SKM-1 (cell line): ENCODE measurements around the gene GPR137B.
"Not testable (repeated sequence)": the region's sequence is repeated elsewhere in the genome, so short reads cannot be mapped to it uniquely, and the experiment has no call there.

Source experiments
- DNase-seq: peaks from one replicate; lab custom pipeline; 2025; ENCODE audit not compliant: unreplicated experiment; lab: John Stamatoyannopoulos, UW

GPR137B gene

GRCh38 chr1:236159704-236160539 is 17.6 kb downstream of the GPR137B start:
- DNase-seq = no peak

DNA sequence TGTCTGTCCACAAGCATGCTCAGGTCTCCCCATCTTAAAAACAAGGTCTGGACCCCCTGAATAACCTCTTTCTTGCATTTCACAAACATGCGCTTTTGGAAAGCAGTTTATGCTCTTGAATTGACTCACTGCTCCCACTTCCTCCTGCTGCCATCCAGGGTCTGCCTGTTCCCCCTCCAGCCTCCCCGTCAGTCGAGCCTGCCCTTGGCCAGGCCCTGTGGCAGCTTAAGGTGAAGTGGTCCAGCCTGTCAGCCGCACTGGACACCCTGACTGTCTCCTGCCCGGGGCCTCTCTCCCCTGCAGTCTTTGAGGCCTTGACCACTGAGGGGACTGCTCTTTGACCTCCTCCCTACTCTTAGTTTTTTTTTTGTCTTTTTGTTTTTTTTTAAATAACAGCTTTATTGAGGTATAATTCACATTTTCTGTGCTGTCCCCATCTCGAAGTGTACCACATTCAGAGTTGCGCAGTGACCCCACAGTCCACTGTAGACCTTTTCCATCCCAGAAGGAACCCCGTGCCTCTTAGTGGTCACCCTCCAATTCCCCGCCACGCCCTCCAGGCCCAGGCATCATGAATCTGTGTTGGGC is 18.3 kb downstream of the GPR137B start:
- no peak for DNase-seq

DNA sequence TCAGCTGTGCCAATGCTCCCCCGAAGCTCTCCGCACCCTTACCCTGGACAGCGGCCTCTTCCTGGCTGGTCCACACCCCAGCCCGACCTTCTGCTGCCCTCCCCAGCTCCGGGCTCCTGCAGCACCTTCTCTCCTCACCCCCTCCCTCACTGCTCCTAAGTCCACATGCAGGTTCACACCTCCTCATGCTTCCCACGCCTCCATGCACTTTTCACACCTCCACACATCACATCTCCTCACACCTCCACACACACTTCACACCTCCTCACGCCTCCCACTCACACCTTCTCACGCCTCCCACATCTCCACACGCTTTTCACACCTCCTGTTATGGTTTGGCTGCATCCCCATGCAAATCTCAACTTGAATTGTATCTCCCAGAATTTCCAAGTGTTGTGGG is 18.9 kb downstream of the GPR137B start:
- no peak for DNase-seq

DNA sequence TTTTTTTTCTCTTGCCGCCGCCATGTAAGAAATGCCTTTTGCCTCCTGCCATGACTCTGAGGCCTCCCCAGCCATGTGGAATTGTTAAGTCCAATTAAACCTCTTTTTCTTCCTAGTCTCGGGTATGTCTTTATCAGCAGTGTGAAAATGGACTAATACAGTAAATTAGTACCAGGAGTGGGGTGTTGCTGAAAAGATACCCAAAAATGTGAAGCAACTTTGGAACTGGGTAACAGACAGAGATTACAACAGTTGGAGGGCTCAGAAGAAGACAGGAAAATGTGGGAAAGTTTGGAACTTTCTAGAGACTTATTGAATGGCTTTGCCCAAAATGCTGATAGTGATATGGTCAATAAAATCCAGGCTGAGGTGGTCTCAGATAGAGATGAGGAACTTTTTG is 19.4 kb downstream of the GPR137B start:
- not testable (repeated sequence) for DNase-seq

DNA sequence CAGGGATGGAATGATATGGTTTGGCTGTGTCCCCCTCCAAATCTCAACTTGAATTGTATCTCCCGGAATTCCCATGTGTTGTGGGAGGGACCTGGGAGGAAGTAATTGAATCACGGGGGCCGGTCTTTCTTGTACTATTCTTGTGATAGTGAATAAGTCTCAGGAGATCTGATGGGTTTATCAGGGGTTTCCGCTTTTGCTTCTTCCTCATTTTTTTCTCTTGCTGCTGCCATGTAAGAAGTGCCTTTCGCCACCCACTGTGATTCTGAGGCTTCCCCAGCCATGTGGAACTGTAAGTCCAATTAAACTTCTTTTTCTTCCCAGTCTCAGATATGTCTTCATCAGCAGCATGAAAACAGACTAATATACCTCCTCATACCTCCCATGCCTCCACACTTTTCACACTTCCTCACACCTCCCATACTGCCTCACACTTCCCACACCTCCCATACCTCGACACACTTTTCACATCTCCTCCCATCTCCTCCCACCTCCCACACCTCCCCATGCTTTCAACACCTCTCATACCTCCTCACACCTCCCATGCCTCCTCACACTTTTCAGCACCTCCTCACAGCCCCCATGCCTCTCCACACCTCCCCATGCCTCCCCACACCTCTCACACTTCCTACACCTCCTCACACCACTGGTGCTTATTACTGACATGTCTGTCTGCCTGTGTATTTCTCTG is 21.3 kb downstream of the GPR137B start:
- DNase-seq = no peak

- no peak for DNase-seq
These were observed 21.9 kb downstream of the GPR137B start for GRCh38 chr1:236164273-236164672.

DNA sequence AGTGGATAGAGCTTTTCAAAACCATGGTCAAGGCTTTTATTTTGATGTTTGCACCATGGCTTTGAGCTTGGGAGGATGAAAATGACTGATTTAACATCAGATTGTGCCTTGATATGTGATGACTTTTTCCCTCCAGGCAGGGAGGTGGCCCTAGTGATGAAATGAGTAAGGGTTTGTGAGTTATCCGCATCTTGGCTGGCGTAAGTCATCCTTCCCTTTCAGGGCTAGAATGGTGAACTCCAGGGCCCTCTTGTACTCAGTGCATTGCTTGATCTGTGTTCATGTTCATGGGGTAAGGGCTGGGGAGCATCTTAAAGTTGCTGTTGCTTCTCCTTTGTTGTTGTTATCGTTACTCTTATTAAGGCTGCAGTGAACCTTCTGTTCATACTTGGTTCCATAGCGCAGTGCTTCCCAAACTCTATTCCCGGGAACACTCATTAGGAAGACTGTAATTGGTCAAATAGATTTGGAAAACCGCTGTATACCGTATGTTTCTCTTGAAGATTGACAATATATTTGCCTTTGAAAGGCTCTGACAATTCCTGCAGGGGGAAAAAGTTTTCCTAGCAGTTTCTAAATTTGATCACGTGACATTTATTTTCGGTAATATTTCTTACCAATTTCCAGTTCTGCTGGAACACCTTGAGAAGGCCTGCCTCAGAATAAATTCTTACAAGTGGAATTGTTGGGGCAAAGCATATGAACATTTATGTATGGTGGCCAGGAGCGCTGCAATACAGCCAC is 23.1 kb downstream of the GPR137B start:
- DNase-seq = no peak

DNA sequence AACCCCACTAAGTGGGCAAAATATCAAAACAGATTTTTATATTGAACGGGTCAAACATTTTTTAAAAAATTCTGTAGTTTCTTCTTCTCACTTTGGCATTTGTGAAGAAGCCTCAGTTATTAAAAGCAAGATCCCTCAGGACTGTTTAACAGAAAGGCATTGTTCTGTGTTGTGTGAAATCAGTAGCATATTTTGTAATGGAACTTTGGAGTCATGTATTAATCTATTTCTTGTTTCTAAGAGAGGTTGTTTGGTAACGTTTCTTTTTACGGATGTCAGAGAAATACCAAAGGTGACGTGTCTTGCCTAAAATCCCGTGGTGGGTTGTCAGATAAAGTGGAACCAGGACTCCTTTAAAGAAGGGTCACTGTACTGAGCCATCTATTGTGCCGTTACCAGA is 23.7 kb downstream of the GPR137B start:
- no peak for DNase-seq

GRCh38 chr1:236167154-236167553 is 24.8 kb downstream of the GPR137B start:
- no peak for DNase-seq

GRCh38 chr1:236167578-236167977 is 25.2 kb downstream of the GPR137B start:
- no peak for DNase-seq

DNA sequence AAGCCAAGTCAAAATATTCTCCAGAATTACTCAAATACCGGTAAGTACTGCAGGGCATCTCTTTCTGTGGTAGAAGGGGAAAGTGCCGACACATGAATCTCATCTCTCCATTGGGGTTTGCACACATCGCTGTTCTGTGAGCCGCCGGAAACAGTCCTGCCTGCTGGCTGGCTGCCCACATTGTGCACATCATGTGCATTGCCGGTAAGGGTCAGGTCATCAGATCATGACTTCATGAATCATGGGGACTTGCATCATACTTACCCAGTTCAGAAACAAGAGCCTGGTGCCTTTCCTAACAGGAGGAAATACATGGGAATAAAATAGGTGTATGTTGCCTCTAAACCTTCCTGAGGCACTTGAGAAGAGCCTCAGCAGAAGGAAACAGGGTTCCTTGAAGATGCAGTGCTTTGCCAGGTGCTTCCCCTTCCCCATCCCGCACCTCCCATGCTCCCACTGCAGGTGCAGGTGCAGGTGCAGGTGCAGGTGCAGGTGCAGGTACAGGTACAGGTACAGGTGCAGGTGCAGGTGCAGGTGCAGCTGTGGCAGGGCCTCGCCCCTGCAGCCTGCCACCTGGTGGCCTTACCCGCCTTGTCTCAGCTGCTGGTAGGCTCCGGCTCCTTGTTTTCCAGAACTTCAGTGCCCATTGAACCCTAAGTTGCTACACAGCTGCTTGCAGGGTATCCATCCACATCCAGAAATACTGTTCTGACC is 26.5 kb downstream of the GPR137B start:
- DNase-seq = no peak

DNA sequence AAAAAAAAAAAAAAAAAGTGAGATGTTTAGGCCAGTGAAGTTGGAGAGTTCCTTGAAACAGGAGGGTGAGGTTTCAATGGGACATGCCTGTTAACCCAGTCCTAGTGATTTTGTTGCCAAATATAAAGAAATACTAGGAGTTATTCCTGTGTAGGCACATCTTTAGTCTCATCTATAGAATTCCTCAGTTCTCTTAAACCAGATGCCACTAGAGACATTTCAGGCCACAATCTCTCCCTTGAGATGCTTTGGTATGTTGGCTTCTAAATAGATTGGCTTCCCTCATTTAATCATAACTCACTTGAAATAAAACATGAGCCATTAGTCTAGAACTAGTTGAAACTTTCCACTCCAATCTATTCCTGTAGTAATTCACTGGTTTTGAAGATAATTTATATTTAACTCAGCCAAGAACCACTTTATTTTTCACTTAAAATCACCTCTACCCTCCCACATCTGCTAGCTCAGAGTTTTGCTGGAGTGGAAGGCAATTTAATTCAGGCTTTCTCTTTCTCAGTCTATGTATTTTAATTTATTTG is 29.8 kb downstream of the GPR137B start:
- no peak for DNase-seq

DNA sequence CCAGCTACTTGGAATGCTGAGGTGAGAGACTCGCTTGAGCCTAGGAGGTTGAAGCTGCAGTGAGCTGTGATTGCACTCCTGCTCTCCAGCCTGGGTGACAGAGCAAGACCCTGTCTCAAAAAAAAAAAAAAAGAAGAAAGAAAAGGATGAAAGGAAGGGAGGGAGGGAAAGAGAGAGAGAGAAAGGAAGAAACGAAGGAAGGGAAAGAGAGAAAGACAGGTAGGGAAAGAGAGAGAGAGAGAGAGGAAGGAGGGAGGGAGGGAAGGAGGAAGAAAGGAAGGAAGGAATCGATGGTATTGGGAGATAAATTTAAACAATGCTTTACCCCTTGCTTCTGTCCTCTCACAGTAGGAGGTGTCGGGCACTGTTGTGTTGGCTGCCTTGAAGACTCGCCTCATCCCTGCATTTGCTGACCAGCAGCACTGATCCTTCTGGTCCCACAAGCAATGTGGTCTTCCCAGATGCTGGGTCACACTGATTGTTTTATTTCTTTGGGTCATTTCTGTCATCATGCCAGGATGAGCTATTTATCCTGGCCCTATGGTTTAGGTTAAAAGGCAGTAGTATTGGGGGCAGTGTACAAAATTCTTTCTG is 30.9 kb downstream of the GPR137B start:
- no peak for DNase-seq

DNA sequence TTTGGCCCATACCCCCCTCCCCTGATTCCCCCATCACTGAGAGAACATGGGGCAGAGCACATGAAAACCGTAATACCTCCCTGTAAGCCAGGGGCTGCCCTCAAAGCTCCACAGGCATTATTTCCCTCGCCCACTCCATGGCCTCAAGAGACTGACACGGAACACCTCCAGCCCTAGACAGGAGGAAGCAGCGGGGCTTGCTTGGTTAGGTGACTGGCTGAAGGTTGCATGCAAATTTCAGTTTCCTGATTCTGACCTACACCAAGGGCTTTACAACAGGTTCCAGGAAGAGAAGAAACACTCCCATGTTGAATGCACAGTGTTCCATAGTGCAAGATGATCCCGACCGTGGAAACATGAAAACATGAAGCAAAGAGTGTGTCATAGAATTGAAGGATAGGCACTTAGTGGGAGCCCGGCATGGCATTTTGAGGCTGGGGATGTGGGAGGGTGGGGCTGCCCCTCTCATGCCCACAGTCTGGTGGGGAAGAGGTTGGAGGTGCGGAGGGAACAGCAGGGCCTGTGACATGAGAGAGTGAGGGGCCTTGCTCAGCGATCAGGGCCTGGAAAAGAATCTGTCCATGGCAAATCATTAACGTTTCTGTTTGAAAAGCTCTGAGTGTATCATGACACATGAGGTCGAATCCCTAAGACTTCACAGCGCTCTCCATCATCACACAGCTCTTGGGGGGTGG is 33.5 kb downstream of the GPR137B start:
- no peak for DNase-seq

DNA sequence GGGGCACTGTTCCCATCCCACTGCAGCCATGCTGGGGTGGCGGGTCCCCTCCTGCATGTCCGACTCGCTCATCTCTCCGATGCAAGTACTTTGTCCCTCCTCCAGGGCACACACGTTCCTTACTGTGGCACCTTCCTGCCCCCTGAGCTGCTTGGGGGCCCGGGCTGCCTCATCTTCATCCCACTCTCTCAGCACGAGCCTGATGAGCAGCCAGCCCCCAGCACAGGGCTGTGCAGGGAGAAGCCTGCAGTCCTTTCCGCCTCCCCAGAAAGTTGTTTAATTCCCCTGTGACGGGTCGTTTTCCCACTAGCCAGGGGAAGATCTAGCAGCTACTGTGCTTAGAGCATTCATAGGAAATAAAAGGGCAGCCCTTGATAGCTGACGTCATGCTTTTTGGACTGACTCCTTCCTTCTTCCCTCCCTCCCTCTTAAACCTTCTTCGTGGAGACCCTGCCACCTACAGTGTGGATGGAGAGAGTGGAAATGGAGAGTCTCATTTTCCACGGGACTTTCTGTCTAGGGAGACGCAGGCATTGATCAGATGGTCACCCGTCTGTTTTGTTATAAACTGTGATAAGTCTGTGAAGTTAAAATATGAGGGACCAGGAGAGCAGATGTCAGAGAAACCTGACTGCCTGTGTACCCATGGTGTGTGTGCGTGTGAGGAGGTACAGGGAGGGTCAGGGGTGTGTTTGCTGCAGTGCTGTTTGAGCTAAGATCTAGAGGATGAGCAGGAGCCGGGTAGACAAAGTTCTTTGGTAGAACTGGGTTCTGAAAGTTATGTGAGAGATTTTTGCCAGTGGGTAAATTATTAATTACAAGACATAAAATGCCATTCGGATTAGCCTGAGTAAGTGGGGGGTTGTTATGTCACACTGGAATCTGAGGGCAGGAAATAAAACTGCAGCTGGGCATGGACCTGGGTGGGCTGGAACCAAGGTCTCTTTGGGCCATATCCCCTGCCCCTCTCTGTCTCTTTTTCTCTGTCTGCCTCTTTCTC is 34.3 kb downstream of the GPR137B start:
- DNase-seq = no peak

DNA sequence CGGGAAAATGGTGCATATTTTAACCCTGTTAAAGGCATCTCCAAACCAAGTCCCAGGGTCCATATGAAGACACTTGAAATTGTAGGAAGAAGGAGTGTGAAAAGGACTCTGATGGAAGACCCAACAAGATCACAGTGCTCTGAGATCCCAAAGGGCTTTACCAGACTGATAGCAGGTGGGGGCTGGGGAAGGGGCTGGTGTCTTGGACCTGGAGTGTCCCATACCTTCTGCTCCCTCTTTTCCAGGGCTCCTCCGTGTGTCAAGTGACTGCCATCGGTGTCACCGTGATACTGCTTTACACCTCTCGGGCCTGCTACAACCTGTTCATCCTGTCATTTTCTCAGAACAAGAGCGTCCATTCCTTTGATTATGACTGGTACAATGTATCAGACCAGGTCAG is 37.3 kb downstream of the GPR137B start:
- DNase-seq = no peak

GRCh38 chr1:236181059-236181458 is 38.7 kb downstream of the GPR137B start:
- no peak for DNase-seq

- peak; percentile 77 for DNase-seq
These were observed 43.3 kb downstream of the GPR137B start for GRCh38 chr1:236185687-236186086.
